IPS-20b (cell line): ENCODE data around the gene PCYOX1L.

Experiments used
- H3K27ac ChIP-seq: one replicate; pipeline ENCODE4 v1.5.1; 2013; ENCODE audit warnings: low read length
- H3K27me3 ChIP-seq: 2 replicates; pipeline ENCODE4 v1.6.1; 2013; ENCODE audit warnings: mild to moderate bottlenecking, low read length, inconsistent platforms; ENCODE audit not compliant: insufficient read depth
- H3K36me3 ChIP-seq: 2 replicates; pipeline ENCODE4 v1.6.1; 2013; ENCODE audit warnings: low read depth, mild to moderate bottlenecking, inconsistent platforms, low read length, moderate library complexity; ENCODE audit not compliant: insufficient read depth
- H3K4me1 ChIP-seq: 2 replicates; pipeline ENCODE4 v1.6.1; 2013; ENCODE audit warnings: mild to moderate bottlenecking, control low read depth, inconsistent platforms, low read length, moderate library complexity; ENCODE audit not compliant: insufficient read depth
- H3K4me3 ChIP-seq: 2 replicates; pipeline ENCODE4 v1.5.1; 2013; ENCODE audit warnings: mild to moderate bottlenecking, low read length, inconsistent platforms
- H3K9ac ChIP-seq: 2 replicates; pipeline ENCODE4 v1.6.1; 2013; ENCODE audit warnings: low read depth, mild to moderate bottlenecking, inconsistent platforms, low read length, moderate library complexity
- H3K9me3 ChIP-seq: 2 replicates; pipeline ENCODE4 v1.6.1; 2013; ENCODE audit warnings: mild to moderate bottlenecking, low read depth, low read length, inconsistent platforms; ENCODE audit not compliant: insufficient read depth

Gene PCYOX1L

GRCh38 chr5:149341876-149342275 lies 16.0 kb upstream of the PCYOX1L start:
- Histone ChIP-seq H3K4me3 (no peak overlapping the region), H3K9me3 (no peaks in the 10 kb centered on the region), H3K27me3 (no peaks in the 10 kb centered on the region), H3K27ac (no peak overlapping the region), H3K9ac (no peak overlapping the region), H3K36me3 (peaks cover under 1% of the 10 kb centered on the region; the same call in 1 of the 2 replicates), H3K4me1 (peaks cover 3% of the 10 kb centered on the region; the same call in 1 of the 2 replicates)

DNA sequence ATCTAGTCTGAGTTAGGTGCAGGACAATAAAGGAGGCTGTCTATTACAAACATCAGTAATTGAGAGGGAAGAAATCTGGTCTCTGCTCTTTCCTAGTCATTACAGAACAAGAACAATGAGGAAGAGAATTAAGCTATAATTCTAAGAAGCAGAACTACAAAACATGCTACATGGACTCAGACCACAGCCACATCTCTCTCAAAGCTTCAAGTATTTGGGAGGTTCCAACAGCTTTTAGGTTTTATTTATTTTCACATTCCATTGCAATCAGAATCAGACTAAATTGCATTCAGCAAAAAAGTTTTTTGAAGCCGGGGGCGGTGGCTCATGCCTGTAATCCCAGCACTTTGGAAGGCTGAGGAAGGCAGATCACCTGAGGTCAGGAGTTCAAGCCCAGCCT lies 13.7 kb upstream of the PCYOX1L start:
- H3K27me3 ChIP-seq = no peaks in the 10 kb centered on the region
- H3K9ac ChIP-seq = no peak overlapping the region; the same call in 1 of the 2 replicates
- no peaks in the 10 kb centered on the region for H3K9me3 ChIP-seq
- H3K4me3 ChIP-seq = peak overlapping the region; percentile 98; the same call in 1 of the 2 replicates
- peaks cover 3% of the 10 kb centered on the region; the same call in 1 of the 2 replicates for H3K4me1 ChIP-seq
- H3K36me3 ChIP-seq = peaks cover 23% of the 10 kb centered on the region
- H3K27ac ChIP-seq = no peak overlapping the region

- Histone ChIP-seq H3K9ac (peak within 1 kb of the TSS; percentile 97), H3K27me3 (no peaks in the 10 kb centered on the region), H3K27ac (peak within 1 kb of the TSS; percentile 85), H3K36me3 (peaks cover 35% of the 10 kb centered on the region), H3K9me3 (no peaks in the 10 kb centered on the region), H3K4me1 (peaks cover 3% of the 10 kb centered on the region; the same call in 1 of the 2 replicates), H3K4me3 (peak within 1 kb of the TSS; percentile 98)
Measured at GRCh38 chr5:149345147-149345891, 12.5 kb upstream of the PCYOX1L start, which contains the start of gene GRPEL2. Gene GRPEL2, plus strand, starts transcription at chr5:149345499. Its CDS starts 41 bp downstream, at chr5:149345540.

DNA sequence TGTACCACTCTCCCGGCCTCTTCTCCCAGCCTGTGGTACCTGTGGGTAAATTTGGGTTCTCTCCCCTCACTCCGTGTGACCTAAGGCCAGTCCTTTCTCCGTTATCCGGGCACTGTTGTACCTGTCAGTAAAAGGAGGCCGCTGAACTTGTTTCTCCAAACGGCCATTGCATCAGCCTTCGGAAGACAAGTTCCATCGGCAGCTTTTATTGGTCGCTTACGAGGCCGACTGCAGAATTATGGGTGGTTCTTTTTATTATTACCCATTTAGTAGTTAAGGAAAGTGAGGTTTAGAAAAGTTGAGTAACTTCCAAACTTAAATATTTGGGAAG lies 12.0 kb upstream of the PCYOX1L start:
- peaks cover 3% of the 10 kb centered on the region; the same call in 1 of the 2 replicates for H3K4me1 ChIP-seq
- peak overlapping the region; percentile 85 for H3K27ac ChIP-seq
- no peaks in the 10 kb centered on the region for H3K27me3 ChIP-seq
- H3K4me3 ChIP-seq = peak overlapping the region; percentile 98
- H3K9ac ChIP-seq = peak overlapping the region; percentile 97
- peaks cover 40% of the 10 kb centered on the region for H3K36me3 ChIP-seq
- H3K9me3 ChIP-seq = no peaks in the 10 kb centered on the region

DNA sequence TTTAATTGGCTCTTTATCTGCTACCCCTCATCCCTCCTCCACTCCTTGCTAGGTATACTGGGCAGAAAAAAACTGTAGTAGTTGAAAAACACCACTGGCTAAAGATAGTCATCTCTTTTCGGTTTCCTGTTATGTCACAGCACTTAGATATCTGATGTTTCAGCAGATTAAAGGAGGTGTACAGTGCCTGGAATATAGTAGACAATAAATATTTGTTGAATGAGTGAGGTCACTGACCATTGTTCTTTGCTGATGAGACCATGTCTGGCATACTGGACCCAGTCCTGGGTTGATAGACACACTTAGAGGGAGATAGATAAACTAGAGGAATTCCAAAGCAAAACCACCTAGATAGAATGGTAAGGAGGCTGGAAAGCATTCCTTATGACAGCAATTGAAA lies 9.3 kb upstream of the PCYOX1L start:
- no peaks in the 10 kb centered on the region for H3K27me3 ChIP-seq
- H3K27ac ChIP-seq = no peak overlapping the region
- H3K9me3 ChIP-seq = no peaks in the 10 kb centered on the region
- H3K9ac ChIP-seq = no peak overlapping the region
- H3K4me1 ChIP-seq = peaks cover 3% of the 10 kb centered on the region; the same call in 1 of the 2 replicates
- peaks cover 67% of the 10 kb centered on the region for H3K36me3 ChIP-seq
- H3K4me3 ChIP-seq = no peak overlapping the region

DNA sequence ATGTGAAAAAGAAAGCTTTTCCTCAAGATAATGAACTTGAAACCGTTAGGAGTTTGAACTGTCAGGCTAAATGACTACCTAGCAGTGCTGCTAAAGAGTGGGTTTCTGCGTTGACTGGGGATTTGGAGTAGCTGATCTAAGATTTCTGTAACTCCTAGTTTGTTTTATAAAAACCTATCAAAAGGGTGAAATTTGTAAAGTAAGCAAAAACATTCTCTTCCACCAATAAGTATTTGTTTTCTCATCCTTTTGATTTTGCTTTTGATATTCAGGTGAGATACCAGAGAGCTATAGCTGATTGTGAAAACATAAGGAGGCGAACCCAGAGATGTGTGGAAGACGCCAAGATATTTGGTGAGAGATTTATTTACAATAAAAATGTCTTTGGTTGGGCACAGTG lies 8.5 kb upstream of the PCYOX1L start:
- Histone ChIP-seq H3K36me3 (peaks cover 75% of the 10 kb centered on the region), H3K27ac (no peak overlapping the region), H3K4me1 (peaks cover 3% of the 10 kb centered on the region; the same call in 1 of the 2 replicates), H3K9ac (no peak overlapping the region), H3K9me3 (no peaks in the 10 kb centered on the region), H3K4me3 (no peak overlapping the region), H3K27me3 (no peaks in the 10 kb centered on the region)

DNA sequence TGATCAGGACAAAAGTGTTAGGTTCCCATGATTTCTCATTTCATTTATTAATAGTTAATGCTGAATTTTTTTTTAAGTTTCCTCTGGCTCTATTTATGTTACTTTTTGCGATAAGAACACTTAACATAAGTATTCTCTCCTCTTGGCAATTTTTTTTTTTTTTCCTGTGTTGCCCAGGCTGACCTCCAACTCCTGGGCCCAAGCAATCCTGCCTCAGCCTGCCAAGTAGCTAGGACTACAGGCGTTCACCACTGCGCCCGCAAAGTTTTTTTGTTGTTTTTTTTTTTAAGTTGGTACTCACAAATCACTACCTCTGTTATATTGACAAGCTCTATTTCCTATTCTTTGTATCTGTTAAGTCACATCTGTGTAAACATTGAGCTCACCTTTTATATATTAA lies 5.7 kb upstream of the PCYOX1L start:
- Histone ChIP-seq H3K9me3 (no peaks in the 10 kb centered on the region), H3K9ac (no peak overlapping the region), H3K4me1 (no peaks in the 10 kb centered on the region), H3K4me3 (no peak overlapping the region), H3K27ac (no peak overlapping the region), H3K36me3 (peaks cover 89% of the 10 kb centered on the region), H3K27me3 (no peaks in the 10 kb centered on the region)

DNA sequence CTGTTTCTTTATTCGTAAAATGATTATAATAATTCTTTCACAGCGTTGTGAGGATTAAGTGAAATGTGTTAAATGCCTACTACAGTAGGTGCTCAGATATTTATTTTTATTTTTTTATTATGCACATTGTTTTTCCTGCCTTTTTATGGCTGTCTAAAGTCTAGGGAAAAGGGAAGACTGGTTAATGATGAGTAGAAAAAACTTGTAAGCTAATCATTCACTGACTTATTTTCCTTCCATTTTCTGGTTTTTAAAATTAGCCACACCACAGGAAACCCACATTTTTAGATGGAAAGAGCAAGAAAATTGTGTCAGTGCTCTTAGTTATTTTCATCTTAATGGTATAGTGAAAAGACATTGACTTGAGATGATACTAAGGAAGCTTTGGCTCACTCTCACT lies 3.9 kb upstream of the PCYOX1L start:
- H3K27ac ChIP-seq = no peak overlapping the region
- no peaks in the 10 kb centered on the region for H3K27me3 ChIP-seq
- H3K9me3 ChIP-seq = no peaks in the 10 kb centered on the region
- H3K4me1 ChIP-seq = no peaks in the 10 kb centered on the region
- peaks cover 72% of the 10 kb centered on the region for H3K36me3 ChIP-seq
- no peak overlapping the region for H3K4me3 ChIP-seq
- H3K9ac ChIP-seq = no peak overlapping the region

DNA sequence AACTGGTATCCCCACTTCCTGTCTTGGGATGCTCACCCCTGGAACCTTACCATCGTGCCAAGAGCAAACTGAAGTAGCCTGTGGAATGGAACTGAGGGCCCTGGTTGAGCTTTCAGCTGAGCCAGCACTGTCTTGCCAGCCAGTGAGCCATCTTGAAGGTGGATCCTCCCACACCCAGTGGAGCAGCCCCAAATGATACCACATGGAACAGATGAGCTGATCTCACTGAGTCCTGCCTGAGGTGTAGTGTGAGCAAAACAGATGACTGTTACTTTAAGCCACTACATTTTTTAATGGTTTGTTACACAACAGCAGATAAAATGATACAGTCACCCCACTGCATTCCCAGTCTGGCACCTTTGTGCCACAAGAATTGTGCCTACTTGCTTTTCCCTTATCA lies 2.2 kb upstream of the PCYOX1L start:
- no peaks in the 10 kb centered on the region for H3K9me3 ChIP-seq
- H3K36me3 ChIP-seq = peaks cover 54% of the 10 kb centered on the region
- no peaks in the 10 kb centered on the region for H3K27me3 ChIP-seq
- no peak overlapping the region for H3K9ac ChIP-seq
- no peak overlapping the region for H3K4me3 ChIP-seq
- H3K27ac ChIP-seq = no peak overlapping the region
- no peaks in the 10 kb centered on the region for H3K4me1 ChIP-seq

DNA sequence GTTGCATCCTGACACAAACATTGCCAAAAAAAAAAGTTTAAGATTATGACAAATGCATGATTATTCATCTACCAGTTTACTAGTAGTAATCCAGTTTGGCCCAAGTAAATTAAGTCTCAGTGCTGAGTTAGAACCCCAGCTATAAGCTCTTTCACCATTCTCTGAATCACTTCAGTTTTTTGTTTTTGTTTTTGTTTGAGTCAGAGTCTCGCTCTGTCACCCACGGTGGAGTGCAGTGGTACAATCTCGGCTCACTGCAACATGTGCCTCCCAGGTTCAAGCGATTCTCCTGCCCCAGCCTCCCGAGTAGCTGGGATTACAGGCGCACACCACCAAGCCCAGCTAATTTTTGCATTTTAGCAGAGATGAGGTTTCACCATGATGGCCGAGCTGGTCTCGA lies 1.5 kb upstream of the PCYOX1L start:
- no peaks in the 10 kb centered on the region for H3K27me3 ChIP-seq
- no peak overlapping the region for H3K27ac ChIP-seq
- no peaks in the 10 kb centered on the region for H3K4me1 ChIP-seq
- H3K9me3 ChIP-seq = no peaks in the 10 kb centered on the region
- H3K9ac ChIP-seq = no peak overlapping the region
- H3K4me3 ChIP-seq = no peak overlapping the region
- peaks cover 47% of the 10 kb centered on the region for H3K36me3 ChIP-seq

DNA sequence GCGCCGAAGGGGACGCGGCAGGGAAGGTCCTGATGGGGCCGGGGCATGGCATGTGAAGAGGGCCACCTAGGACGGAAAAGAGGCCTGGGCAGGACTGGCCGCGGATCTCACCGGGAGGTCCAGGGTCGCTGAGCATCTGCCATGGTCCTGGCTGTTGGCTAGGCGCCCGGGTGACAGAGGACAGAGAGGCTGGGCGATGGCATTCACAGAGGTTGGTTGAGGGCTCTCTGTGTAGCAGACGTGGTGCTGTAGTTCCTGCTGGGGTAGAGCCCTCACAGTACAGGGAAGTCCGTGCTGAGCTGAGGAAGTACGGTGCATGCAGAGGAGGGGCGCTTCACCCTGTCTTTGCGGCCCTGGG lies 427 bp downstream of the PCYOX1L start:
- H3K9me3 ChIP-seq = no peaks in the 10 kb centered on the region
- H3K9ac ChIP-seq = peak overlapping the region; percentile 85; the same call in 1 of the 2 replicates
- H3K27me3 ChIP-seq = no peaks in the 10 kb centered on the region
- H3K4me1 ChIP-seq = no peaks in the 10 kb centered on the region
- H3K36me3 ChIP-seq = peaks cover 28% of the 10 kb centered on the region
- H3K27ac ChIP-seq = no peak overlapping the region
- peak overlapping the region; percentile 72 for H3K4me3 ChIP-seq

DNA sequence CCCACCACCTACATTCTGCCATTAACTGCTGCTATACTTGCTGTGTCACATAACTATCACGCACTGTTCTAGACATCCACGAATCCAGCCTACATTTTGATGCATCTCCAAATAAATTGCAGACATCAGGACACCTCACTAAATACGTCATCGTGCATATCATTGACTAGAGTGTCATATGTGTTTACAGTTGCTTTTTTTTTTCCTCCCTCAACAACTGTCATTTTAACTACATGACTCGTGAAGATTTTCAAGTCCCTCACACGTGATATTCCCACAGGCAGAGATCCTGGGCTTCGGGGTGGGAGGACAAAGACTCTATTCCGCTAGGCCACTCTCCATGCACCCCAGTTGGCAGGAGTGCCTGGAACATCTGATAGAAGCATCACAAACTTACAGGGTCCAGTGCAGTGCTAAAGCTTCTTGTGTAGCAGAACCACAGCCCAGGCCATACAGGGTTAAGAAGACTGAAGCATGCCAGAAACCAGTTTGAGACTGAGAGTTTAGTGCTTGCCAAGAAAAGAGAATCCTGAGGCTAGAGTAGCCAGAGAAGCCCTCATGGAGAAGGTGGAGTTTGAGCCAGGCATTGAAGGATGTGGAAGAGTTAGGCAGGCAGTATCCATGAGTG lies 1.1 kb downstream of the PCYOX1L start:
- Histone ChIP-seq H3K9me3 (no peaks in the 10 kb centered on the region), H3K4me3 (peak overlapping the region; percentile 72), H3K9ac (peak overlapping the region; percentile 85; the same call in 1 of the 2 replicates), H3K27ac (no peak overlapping the region), H3K27me3 (no peaks in the 10 kb centered on the region), H3K4me1 (no peaks in the 10 kb centered on the region), H3K36me3 (peaks cover 21% of the 10 kb centered on the region; the same call in 1 of the 2 replicates)
